ENCODE data around the gene AKR1A1.

Gene AKR1A1

DNA sequence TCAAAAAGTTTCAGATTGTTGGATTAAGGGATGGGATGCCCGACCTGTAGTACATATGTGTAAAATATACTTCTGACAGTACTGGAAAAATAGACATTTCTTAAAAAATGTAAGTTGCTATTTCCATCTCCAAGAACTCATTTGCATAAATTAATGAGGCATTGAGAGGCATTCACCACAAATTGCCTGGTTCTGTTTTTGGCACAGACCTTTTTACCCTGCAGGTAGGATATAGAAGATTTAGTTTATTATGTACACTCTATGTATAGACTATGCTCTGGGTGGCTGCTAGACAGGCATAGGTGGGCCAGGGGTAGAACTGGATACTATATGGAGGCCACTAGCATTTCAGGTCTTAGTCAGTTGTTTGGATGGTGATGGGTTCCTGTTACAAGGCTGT is 65.3 kb downstream of the AKR1A1 start:
- no peak for DNase-seq (ENCODE audit: low read depth in 2 of 2)

DNA sequence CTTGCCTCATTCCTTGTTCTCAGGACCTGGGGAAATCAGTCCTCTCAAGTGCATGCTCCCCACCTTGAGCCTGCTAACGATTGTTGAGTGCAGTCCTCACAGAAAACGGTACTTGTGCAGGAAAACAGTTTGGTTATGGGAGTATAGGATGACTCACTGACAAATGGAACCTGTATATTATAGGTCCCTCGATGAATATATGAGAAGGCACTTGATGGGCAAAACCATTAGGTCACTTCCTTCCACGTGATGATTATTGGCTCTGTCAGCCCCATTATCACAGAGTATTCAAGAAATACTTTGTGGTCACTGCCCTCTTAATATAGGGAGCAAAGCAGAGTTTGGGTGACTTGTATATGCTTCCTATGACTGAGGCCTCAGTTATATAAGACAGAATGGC is 67.0 kb downstream of the AKR1A1 start:
- DNase-seq (ENCODE audit: low read depth in 2 of 2) = no peak

DNA sequence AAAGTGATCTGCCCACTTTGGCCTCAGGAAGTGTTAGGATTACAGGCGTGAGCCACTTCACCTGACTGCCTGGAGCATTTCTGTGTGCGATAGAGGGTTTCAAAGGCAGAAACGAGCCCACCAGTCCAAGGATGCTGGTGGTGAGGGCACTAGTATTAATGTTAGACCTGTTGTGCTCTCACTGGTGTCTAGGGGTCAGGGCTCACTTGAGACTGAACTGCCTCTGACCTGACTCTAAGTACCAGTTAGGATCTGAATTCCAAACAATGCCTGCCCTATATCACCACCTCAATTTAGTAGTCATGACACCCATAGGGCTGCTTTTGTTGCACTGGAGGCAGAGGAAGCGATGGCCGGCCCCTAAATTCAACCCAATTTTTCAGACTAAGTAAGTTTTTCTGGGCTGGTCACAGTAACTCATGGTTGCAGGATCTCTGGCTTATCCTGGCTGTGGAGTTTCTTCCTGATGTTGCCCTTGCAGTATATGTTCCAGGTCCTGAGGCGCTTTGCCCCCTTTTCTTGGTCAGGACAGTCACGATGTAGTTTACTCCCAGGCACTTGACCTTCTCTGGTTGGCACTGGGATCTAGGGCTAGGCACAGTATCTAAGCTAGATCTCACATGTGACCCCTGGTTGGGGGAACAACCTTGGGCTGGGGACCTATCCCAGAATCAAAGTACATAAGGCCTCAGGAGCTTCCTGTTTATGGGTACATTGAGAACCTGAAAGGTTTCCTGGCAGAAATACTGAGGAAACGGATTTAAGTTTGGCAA is 68.7 kb downstream of the AKR1A1 start:
- no peak for DNase-seq (ENCODE audit: low read depth in 2 of 2)

Measured in stimulated activated CD8-positive, alpha-beta memory T cell treated with anti-CD3 and anti-CD28 coated beads, Interleukin-2, amount 100 ng/mL, for 1 hour (primary cell).